ENCODE data around the gene CLCN6. TPM values are rescaled to one million over a fixed set of nuclear protein-coding genes. Genes with fewer than 3 reads are reported as not detected.

The CLCN6 gene
- total and polyA plus RNA-seq, 2 of the 8 experiments (the other 6 are each of a cell fraction or from before 2014, with no cell fraction given): 15.7 to 26.0 TPM

DNA sequence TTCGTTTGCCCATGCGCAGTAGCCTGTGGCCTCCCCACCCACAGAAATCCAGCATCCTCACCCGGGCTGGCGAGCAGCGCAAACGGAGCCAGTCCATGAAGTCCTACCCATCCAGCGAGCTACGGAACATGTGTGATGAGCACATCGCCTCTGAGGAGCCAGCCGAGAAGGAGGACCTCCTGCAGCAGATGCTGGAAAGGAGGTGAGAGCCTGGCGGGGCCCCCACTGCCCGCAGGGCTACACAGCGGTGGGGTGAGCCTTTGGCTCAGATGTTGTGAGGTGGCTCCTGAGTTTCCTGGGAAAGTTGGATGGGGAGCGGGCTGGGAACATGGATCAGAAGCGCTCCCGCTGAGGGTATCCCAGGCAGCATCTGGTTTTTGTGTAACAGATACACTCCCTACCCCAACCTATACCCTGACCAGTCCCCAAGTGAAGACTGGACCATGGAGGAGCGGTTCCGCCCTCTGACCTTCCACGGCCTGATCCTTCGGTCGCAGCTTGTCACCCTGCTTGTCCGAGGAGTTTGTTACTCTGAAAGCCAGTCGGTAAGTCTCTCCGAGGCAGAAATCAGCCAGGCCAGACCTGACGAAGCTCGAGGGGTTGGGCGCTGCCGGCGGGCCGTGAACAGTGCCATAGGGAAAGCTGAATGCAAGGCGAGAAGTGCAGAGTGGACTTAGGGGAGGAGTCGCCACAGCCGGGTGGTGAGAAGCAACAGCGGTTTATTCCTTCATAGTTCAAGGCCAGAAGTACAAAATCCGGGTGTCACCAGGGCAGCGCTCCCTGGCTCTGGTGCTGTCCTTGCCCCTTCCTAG is 31.2 kb downstream of the CLCN6 start:
- Histone ChIP-seq H3K4me1 (replicated peaks in 1 of 4; ENCODE audit: control insufficient read depth in 3 of 4, insufficient read depth in 4 of 4, low read length in 3 of 4) (no peaks in the 10 kb centered on the region), H2BK5ac (ENCODE audit: low read depth, low read length) (no peak overlapping the region), H3K36me3 (ENCODE audit: control insufficient read depth in 2 of 4, insufficient read depth in 4 of 4, low read length in 3 of 4) (peaks cover 50 to 89% (median 82%) of the 10 kb centered on the region in 4 experiments), H3K27ac (ENCODE audit: low read depth, low read length) (no peak overlapping the region), H2AK5ac (ENCODE audit: low read depth, low read length) (no peak overlapping the region), H2AFZ (ENCODE audit: low read length) (no peak overlapping the region), H3K9me3 (ENCODE audit: insufficient read depth in 2 of 2, low read depth in 1 of 2, low read length in 1 of 2) (no peaks in the 10 kb centered on the region), H4K91ac (replicated peaks; ENCODE audit: insufficient read length, low read length) (no peak overlapping the region), H3K4me2 (ENCODE audit: insufficient read depth in 1 of 2, low read depth in 2 of 2, low read length in 2 of 2) (no peak overlapping the region), H3K23ac (ENCODE audit: insufficient read length) (no peak overlapping the region), H2BK12ac (ENCODE audit: low read depth, low read length) (no peak overlapping the region), H3K4me3 (ENCODE audit: extremely low read depth in 1 of 4, insufficient read depth in 2 of 4, low read depth in 3 of 4, low read length in 4 of 4) (no peak overlapping the region), H3K23me2 (ENCODE audit: low read depth, low read length) (no peaks in the 10 kb centered on the region), H2BK20ac (ENCODE audit: low read length) (no peak overlapping the region), H3K14ac (ENCODE audit: insufficient read length) (no peak overlapping the region), H3K4ac (replicated peaks; ENCODE audit: insufficient read length, low read depth, low read length) (no peak overlapping the region), H3K18ac (ENCODE audit: extremely low read depth, low read length) (no peak overlapping the region), H4K20me1 (replicated peaks in 1 of 2; ENCODE audit: control insufficient read depth in 1 of 2, insufficient read depth in 2 of 2, low read length in 2 of 2) (peaks cover 15 to 25% of the 10 kb centered on the region in 2 experiments), H3K79me2 (ENCODE audit: control insufficient read depth in 1 of 2, insufficient read depth in 2 of 2, low read length in 2 of 2) (no peaks in the 10 kb centered on the region), H2BK15ac (ENCODE audit: low read length) (no peak overlapping the region), H3K9ac (replicated peaks in 1 of 4; ENCODE audit: extremely low read depth in 1 of 4, low read depth in 3 of 4, low read length in 3 of 4) (no peak overlapping the region), H4K5ac (ENCODE audit: insufficient read length, low read depth, low read length) (no peak overlapping the region), H3K56ac (replicated peaks; ENCODE audit: insufficient read length, low read depth, low read length) (no peak overlapping the region), H3K79me1 (ENCODE audit: low read depth, low read length) (no peaks in the 10 kb centered on the region), H4K8ac (ENCODE audit: extremely low read depth, insufficient read depth, low read length) (no peak overlapping the region), H3K27me3 (replicated peaks in 1 of 4; ENCODE audit: control insufficient read depth in 3 of 4, extremely low read depth in 1 of 4, insufficient read depth in 3 of 4, low read length in 3 of 4) (no peaks in the 10 kb centered on the region), H2BK120ac (replicated peaks; ENCODE audit: low read depth, low read length) (no peak overlapping the region)
- DNase-seq (ENCODE audit: low read depth in 1 of 2, low spot score in 2 of 2) (no peak), FAIRE-seq (no peak)
- CTCF ChIA-PET (ENCODE audit: partially characterized antibody): interaction anchor here (0.7 to 8.8 kb wide), 25 partner anchors 10 to 302 kb away, joined by 3 to 67 read pairs (median 5); partner anchors contain the start of gene NPPA
- WGBS, 2 experiments (ENCODE audit: extremely low coverage in 1 of 2, insufficient coverage in 1 of 2, insufficient read length in 1 of 2, insufficient replicate concordance in 2 of 2, low coverage in 1 of 2, low lambda C conversion rate in 2 of 2, missing lambda C conversion rate in 1 of 2): 92% methylated on average over 36 of the region's 36 CpGs; no CpG with 5 or more reads in 1 of the 2 experiments
- POLR2A ChIA-PET (ENCODE audit: partially characterized antibody): interaction anchor here (1.3 to 8.1 kb wide), 4 partner anchors 11 to 71 kb away, joined by 4 to 72 read pairs (median 4); partner anchors contain the start of gene NPPA
- no peak for TF ChIP-seq GABPA (IDR thresholded peaks at IDR 0.05; ENCODE audit: borderline replicate concordance, insufficient read depth, low read length)
- no peak for TF ChIP-seq SIRT6 (IDR thresholded peaks at IDR 0.05; ENCODE audit: low read length)
- no peak for TF ChIP-seq SIX5 (IDR thresholded peaks at IDR 0.05; ENCODE audit: low read depth, low read length)
- TF ChIP-seq RAD21 (IDR thresholded peaks at IDR 0.05 in 1 of 2, conservative IDR thresholded peaks at IDR 0.05 in 1 of 2; ENCODE audit: low read depth in 2 of 2, low read length in 2 of 2): no peak
- TF ChIP-seq CEBPB (IDR thresholded peaks at IDR 0.05; ENCODE audit: low read depth, low read length): no peak
- TF ChIP-seq SP2 (IDR thresholded peaks at IDR 0.05; ENCODE audit: low read length): no peak
- TF ChIP-seq NRF1 (IDR thresholded peaks at IDR 0.05; ENCODE audit: low read depth, low read length): no peak
- no peak for TF ChIP-seq KDM4A (IDR thresholded peaks at IDR 0.05; ENCODE audit: low read depth, low read length, severe bottlenecking)
- no peak for TF ChIP-seq FOSL1 (IDR thresholded peaks at IDR 0.05; ENCODE audit: insufficient read depth, low read depth, low read length)
- TF ChIP-seq NANOG (IDR thresholded peaks at IDR 0.05; ENCODE audit: insufficient read depth, low read depth, low read length, poor library complexity, severe bottlenecking): no peak
- no peak for TF ChIP-seq RXRA (IDR thresholded peaks at IDR 0.05; ENCODE audit: insufficient read depth, low read depth, low read length)
- no peak for TF ChIP-seq BCL11A (IDR thresholded peaks at IDR 0.05; ENCODE audit: low read depth in 2 of 2, low read length in 2 of 2)
- TF ChIP-seq POLR2AphosphoS5 (IDR thresholded peaks at IDR 0.05; ENCODE audit: low read depth, low read length): no peak
